Astrocyte (in vitro differentiated cells and primary cell): ENCODE data around the gene SPHK2. TPM values are rescaled to one million over a fixed set of nuclear protein-coding genes. Genes with fewer than 3 reads are reported as not detected.

Source experiments
- DNase-seq: peaks from one replicate; pipeline ENCODE4 v3.0.0-alpha.2; 2010; ENCODE audit warnings: low read depth
- FAIRE-seq: peaks from 2 replicates; lab custom pipeline; 2011; peaks lifted over from hg19 to GRCh38; lab: Jason Lieb, UNC
- H2AFZ ChIP-seq: 2 replicates; pipeline ENCODE4 v1.6.0; 2012; ENCODE audit warnings: low read depth, low read length, inconsistent platforms
- H3K27ac ChIP-seq: 2 replicates; pipeline ENCODE4 v1.5.1; 2011; ENCODE audit warnings: low read depth, low read length, inconsistent platforms
- H3K27me3 ChIP-seq: 2 replicates; pipeline ENCODE4 v1.6.0; 2011; ENCODE audit warnings: low read length, inconsistent platforms; ENCODE audit not compliant: insufficient read depth
- H3K36me3 ChIP-seq: 2 replicates; pipeline ENCODE4 v1.5.1; 2011; ENCODE audit warnings: low read length, inconsistent platforms; ENCODE audit not compliant: insufficient read depth
- H3K4me1 ChIP-seq: 2 replicates; pipeline ENCODE4 v1.5.1; 2011; ENCODE audit warnings: low read length, inconsistent platforms; ENCODE audit not compliant: insufficient read depth
- H3K4me2 ChIP-seq: 2 replicates; pipeline ENCODE4 v1.6.0; 2012; ENCODE audit warnings: low read length, inconsistent platforms
- H3K4me3 ChIP-seq: 2 replicates; pipeline ENCODE4 v1.5.1; 2011; ENCODE audit warnings: low read depth, mild to moderate bottlenecking, low read length, inconsistent platforms; ENCODE audit not compliant: insufficient read depth
- H3K79me2 ChIP-seq: 2 replicates; pipeline ENCODE4 v1.6.0; 2012; ENCODE audit warnings: mild to moderate bottlenecking, low read length, inconsistent platforms; ENCODE audit not compliant: insufficient read depth
- H3K9ac ChIP-seq: 2 replicates; pipeline ENCODE4 v1.6.0; 2012; ENCODE audit warnings: mild to moderate bottlenecking, low read length, inconsistent platforms
- H3K9me3 ChIP-seq: 2 replicates; pipeline ENCODE4 v1.5.1; 2012; ENCODE audit warnings: low read depth, mild to moderate bottlenecking, low read length, inconsistent platforms; ENCODE audit not compliant: insufficient read depth
- H4K20me1 ChIP-seq: 2 replicates; pipeline ENCODE4 v1.6.0; 2012; ENCODE audit warnings: low read length, inconsistent platforms; ENCODE audit not compliant: insufficient read depth
- H3K27ac Mint-ChIP-seq: one replicate; pipeline ENCODE4 v1.8.0; 2021; ENCODE audit warnings: mild to moderate bottlenecking, mixed read lengths; ENCODE audit not compliant: unreplicated experiment
- H3K27me3 Mint-ChIP-seq: one replicate; pipeline ENCODE4 v1.8.0; 2021; ENCODE audit warnings: low read depth, mixed read lengths; ENCODE audit not compliant: unreplicated experiment
- H3K36me3 Mint-ChIP-seq: one replicate; pipeline ENCODE4 v1.8.0; 2021; ENCODE audit warnings: low read depth, mixed read lengths; ENCODE audit not compliant: unreplicated experiment
- H3K4me1 Mint-ChIP-seq: one replicate; pipeline ENCODE4 v1.8.0; 2021; ENCODE audit warnings: low read depth, mixed read lengths; ENCODE audit not compliant: unreplicated experiment
- H3K4me3 Mint-ChIP-seq: one replicate; pipeline ENCODE4 v1.8.0; 2021; ENCODE audit warnings: mild to moderate bottlenecking, moderate library complexity, mixed read lengths; ENCODE audit not compliant: unreplicated experiment
- H3K9me3 Mint-ChIP-seq: one replicate; pipeline ENCODE4 v1.8.0; 2021; ENCODE audit warnings: mild to moderate bottlenecking, mixed read lengths; ENCODE audit not compliant: unreplicated experiment
- CTCF ChIP-seq: IDR thresholded peaks from 2 replicates; pipeline ENCODE4 v1.5.1; 2011; ENCODE audit warnings: low read depth, mild to moderate bottlenecking, inconsistent platforms, low read length, moderate library complexity; ENCODE audit not compliant: insufficient read depth
- EZH2 ChIP-seq: IDR thresholded peaks from 2 replicates; pipeline ENCODE4 v1.6.1; 2012; ENCODE audit warnings: mild to moderate bottlenecking, low read length, inconsistent platforms; ENCODE audit not compliant: insufficient read depth
- total RNA-seq: library from RNA; stranded (reverse); gene quantifications from 2 replicates; pipeline ENCODE4 v1.2.1, GENCODE V29; 2021

The SPHK2 gene
- total RNA-seq, 1 donor from 2014 or later = 29.4 TPM

DNA sequence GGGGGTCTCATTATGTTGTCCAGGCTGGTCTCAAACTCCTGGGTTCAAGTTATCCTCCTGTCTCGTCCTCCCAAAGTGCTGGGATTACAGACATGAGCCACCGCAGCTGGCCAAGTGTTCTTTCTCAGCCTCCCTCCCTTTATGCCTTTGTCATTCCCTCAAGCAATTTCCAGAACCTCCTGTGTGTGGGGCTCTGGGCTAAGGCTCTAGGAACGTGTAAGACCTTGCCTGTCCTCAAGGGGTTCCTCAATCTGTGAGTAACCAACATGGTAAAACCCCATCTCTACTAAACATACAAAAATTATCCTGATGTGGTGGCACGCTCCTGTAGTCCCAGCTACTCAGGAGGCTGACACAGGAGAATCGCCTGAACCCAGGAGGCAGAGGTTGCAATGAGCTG lies 28.3 kb upstream of the SPHK2 start:
- no peaks in the 10 kb centered on the region for H3K79me2 ChIP-seq
- DNase-seq = no peak
- FAIRE-seq = no peak
- no peak overlapping the region for H3K4me3 Mint-ChIP-seq
- no peaks in the 10 kb centered on the region for H3K9me3 ChIP-seq
- H3K9me3 Mint-ChIP-seq = no peaks in the 10 kb centered on the region
- H3K4me1 ChIP-seq = peaks cover 4% of the 10 kb centered on the region
- peaks cover 2% of the 10 kb centered on the region for H3K4me1 Mint-ChIP-seq
- H3K27me3 ChIP-seq = no peaks in the 10 kb centered on the region
- no peaks in the 10 kb centered on the region for H3K36me3 Mint-ChIP-seq
- no peaks in the 10 kb centered on the region for H3K36me3 ChIP-seq
- no peak overlapping the region for H2AFZ ChIP-seq
- no peak overlapping the region for H3K27ac ChIP-seq
- peaks cover 9% of the 10 kb centered on the region for H3K27me3 Mint-ChIP-seq
- no peak overlapping the region for H3K9ac ChIP-seq
- H3K27ac Mint-ChIP-seq = no peak overlapping the region
- H3K4me3 ChIP-seq = no peak overlapping the region
- no peak overlapping the region for H3K4me2 ChIP-seq
- TF ChIP-seq EZH2 (no peak), CTCF (no peak)
- H4K20me1 ChIP-seq = no peaks in the 10 kb centered on the region

GRCh38 chr19:48595171-48595570 lies 24.1 kb upstream of the SPHK2 start:
- no peaks in the 10 kb centered on the region for H3K9me3 ChIP-seq
- H2AFZ ChIP-seq = no peak overlapping the region
- Mint-ChIP-seq H3K4me3 (no peak overlapping the region), H3K4me1 (no peaks in the 10 kb centered on the region), H3K27me3 (peaks cover 15% of the 10 kb centered on the region), H3K27ac (no peak overlapping the region), H3K9me3 (no peaks in the 10 kb centered on the region), H3K36me3 (no peaks in the 10 kb centered on the region)
- H3K4me2 ChIP-seq = no peak overlapping the region
- H3K27ac ChIP-seq = no peak overlapping the region
- TF ChIP-seq CTCF = no peak
- no peak for TF ChIP-seq EZH2
- no peaks in the 10 kb centered on the region for H4K20me1 ChIP-seq
- no peak overlapping the region for H3K4me3 ChIP-seq
- H3K36me3 ChIP-seq = no peaks in the 10 kb centered on the region
- DNase-seq (no peak), FAIRE-seq (no peak)
- no peaks in the 10 kb centered on the region for H3K79me2 ChIP-seq
- H3K9ac ChIP-seq = no peak overlapping the region
- H3K27me3 ChIP-seq = no peaks in the 10 kb centered on the region
- H3K4me1 ChIP-seq = no peaks in the 10 kb centered on the region

GRCh38 chr19:48595833-48596232 lies 23.5 kb upstream of the SPHK2 start:
- DNase-seq (no peak), FAIRE-seq (no peak)
- no peaks in the 10 kb centered on the region for H3K79me2 ChIP-seq
- H3K4me3 Mint-ChIP-seq = no peak overlapping the region
- H3K36me3 Mint-ChIP-seq = no peaks in the 10 kb centered on the region
- H3K9me3 ChIP-seq = no peaks in the 10 kb centered on the region
- no peak overlapping the region for H2AFZ ChIP-seq
- no peaks in the 10 kb centered on the region for H3K4me1 Mint-ChIP-seq
- H3K36me3 ChIP-seq = no peaks in the 10 kb centered on the region
- no peaks in the 10 kb centered on the region for H4K20me1 ChIP-seq
- no peaks in the 10 kb centered on the region for H3K27me3 ChIP-seq
- no peak for TF ChIP-seq CTCF
- TF ChIP-seq EZH2 = no peak
- no peak overlapping the region for H3K27ac ChIP-seq
- no peak overlapping the region for H3K27ac Mint-ChIP-seq
- no peak overlapping the region for H3K9ac ChIP-seq
- H3K9me3 Mint-ChIP-seq = no peaks in the 10 kb centered on the region
- H3K4me2 ChIP-seq = no peak overlapping the region
- no peaks in the 10 kb centered on the region for H3K4me1 ChIP-seq
- H3K27me3 Mint-ChIP-seq = peaks cover 15% of the 10 kb centered on the region
- no peak overlapping the region for H3K4me3 ChIP-seq
